Smooth muscle cell (in vitro differentiated cells): Measurements from ENCODE around the gene TBC1D24. TPM values are rescaled to one million over a fixed set of nuclear protein-coding genes. Genes with fewer than 3 reads are reported as not detected.
"Not testable (repeated sequence)": the region's sequence is repeated elsewhere in the genome, so short reads cannot be mapped to it uniquely, and the experiment has no call there.

Experiments used
- DNase-seq: peaks from one replicate; lab custom pipeline; 2025; ENCODE audit not compliant: unreplicated experiment; lab: John Stamatoyannopoulos, UW
- H2AFZ ChIP-seq: fragments of 200-600 bp; sonication (generic); 2 replicates; pipeline ENCODE4 v1.6.0; 2016; ENCODE audit warnings: antibody characterized with exemption, low read depth, mild to moderate bottlenecking
- H3F3A ChIP-seq: fragments of 200-600 bp; sonication (generic); 2 replicates; pipeline ENCODE4 v1.6.0; 2017; ENCODE audit warnings: antibody characterized with exemption, low read depth
- H3K27ac ChIP-seq: fragments of 200-600 bp; sonication (generic); 2 replicates; pipeline ENCODE4 v1.5.1; 2016; ENCODE audit warnings: low read depth, mild to moderate bottlenecking
- H3K27me3 ChIP-seq: fragments of 200-600 bp; sonication (generic); 2 replicates; pipeline ENCODE4 v1.6.1; 2016; ENCODE audit warnings: low read depth, mild to moderate bottlenecking
- H3K36me3 ChIP-seq: fragments of 200-600 bp; sonication (generic); 2 replicates; pipeline ENCODE4 v1.5.1; 2016; ENCODE audit warnings: low read depth
- H3K4me1 ChIP-seq: fragments of 200-600 bp; sonication (generic); 2 replicates; pipeline ENCODE4 v1.5.1; 2016; ENCODE audit warnings: low read depth
- H3K4me2 ChIP-seq: fragments of 200-600 bp; sonication (generic); 2 replicates; pipeline ENCODE4 v1.6.0; 2016; ENCODE audit warnings: mild to moderate bottlenecking
- H3K4me3 ChIP-seq: fragments of 200-600 bp; sonication (generic); 2 replicates; pipeline ENCODE4 v1.5.1; 2016; ENCODE audit warnings: mild to moderate bottlenecking
- H3K79me2 ChIP-seq: fragments of 200-600 bp; sonication (generic); 2 replicates; pipeline ENCODE4 v1.6.0; 2016; ENCODE audit warnings: low read depth, mild to moderate bottlenecking
- H3K9ac ChIP-seq: fragments of 200-600 bp; sonication (generic); 2 replicates; pipeline ENCODE4 v1.6.0; 2016; ENCODE audit warnings: low read depth
- H3K9me3 ChIP-seq: fragments of 200-600 bp; sonication (generic); replicated peaks from 2 replicates; pipeline ENCODE4 v1.5.1; 2016; ENCODE audit warnings: low read depth
- H4K20me1 ChIP-seq: fragments of 200-600 bp; sonication (generic); 2 replicates; pipeline ENCODE4 v1.6.0; 2016; ENCODE audit warnings: low read depth
- CTCF ChIP-seq: fragments of 200-600 bp; sonication (generic); IDR thresholded peaks from 2 replicates; pipeline ENCODE4 v1.5.1; 2017; ENCODE audit warnings: borderline replicate concordance, mild to moderate bottlenecking, antibody characterized with exemption; ENCODE audit not compliant: insufficient read depth, poor library complexity, severe bottlenecking
- WGBS: methylation state at CpG from one replicate; pipeline ENCODE4 v1.1.7; 2016; ENCODE audit warnings: low lambda C conversion rate; 5-methylcytosine and 5-hydroxymethylcytosine counted together
- polyA plus RNA-seq: library from polyadenylated mRNA; unstranded; fragments of >200 nt; fragmentation: Nextera tagmentation; extraction: Ambion mirVana; gene quantifications from 2 replicates; pipeline ENCODE4 v1.2.1, GENCODE V29; 2016
- total RNA-seq: library from RNA; depleted of rRNA; stranded (reverse); fragments of >200 nt; gene quantifications from 2 replicates; pipeline ENCODE4 v1.2.3, GENCODE V29; 2014

TBC1D24 gene
- total and polyA plus RNA-seq, 2 experiments from 2014 or later, result 5.5 to 9.2 TPM

GRCh38 chr16:2532494-2533141 is 57.7 kb downstream of the TBC1D24 start:
- H4K20me1 ChIP-seq, result no peaks in the 10 kb centered on the region
- peak overlapping the region; percentile 65 for H3K4me3 ChIP-seq
- peaks cover 15% of the 10 kb centered on the region for H3F3A ChIP-seq
- peak overlapping the region; percentile 93 for H3K4me2 ChIP-seq
- H3K9ac ChIP-seq, result peak overlapping the region; percentile 61
- H3K27me3 ChIP-seq, result no peaks in the 10 kb centered on the region
- no peak for TF ChIP-seq CTCF
- DNase-seq, result no peak
- WGBS, result 4% methylated on average over 37 of the region's 37 CpGs
- no peaks in the 10 kb centered on the region for H3K36me3 ChIP-seq
- no peaks in the 10 kb centered on the region for H3K79me2 ChIP-seq
- H2AFZ ChIP-seq, result no peak overlapping the region
- peak overlapping the region; percentile 61 for H3K27ac ChIP-seq
- peaks cover 6% of the 10 kb centered on the region for H3K4me1 ChIP-seq
- no peaks in the 10 kb centered on the region for H3K9me3 ChIP-seq

- H3K9ac ChIP-seq, H3K79me2 ChIP-seq, H3K27me3 ChIP-seq, H3K9me3 ChIP-seq, H3K4me1 ChIP-seq, H3K36me3 ChIP-seq, DNase-seq, H4K20me1 ChIP-seq, H2AFZ ChIP-seq: not testable (repeated sequence)
- H3K4me3 ChIP-seq, result peak overlapping the region; percentile 65
- peaks cover 15% of the 10 kb centered on the region for H3F3A ChIP-seq
- peak overlapping the region; percentile 93 for H3K4me2 ChIP-seq
- 61% methylated on average over 15 of the region's 16 CpGs for WGBS
- H3K27ac ChIP-seq, result peak overlapping the region; percentile 61
Observed at GRCh38 chr16:2533142-2533755, 58.3 kb downstream of the TBC1D24 start.

- Histone ChIP-seq H3K4me3 (no peak overlapping the region), H3K79me2 (peaks cover 5% of the 10 kb centered on the region), H3K4me1 (peaks cover 6% of the 10 kb centered on the region), H2AFZ (no peak overlapping the region), H3K9ac (no peak overlapping the region), H3F3A (peaks cover 15% of the 10 kb centered on the region), H3K36me3 (no peaks in the 10 kb centered on the region), H4K20me1 (peaks cover 5% of the 10 kb centered on the region), H3K4me2 (no peak overlapping the region), H3K27ac (no peak overlapping the region), H3K27me3 (no peaks in the 10 kb centered on the region), H3K9me3 (no peaks in the 10 kb centered on the region)
- no peak for DNase-seq
- no peak for TF ChIP-seq CTCF
- 95% methylated on average over 11 of the region's 11 CpGs for WGBS
Observed at GRCh38 chr16:2533912-2534311, 59.0 kb downstream of the TBC1D24 start.

- H3K4me2 ChIP-seq, H3K9ac ChIP-seq, H3K79me2 ChIP-seq, H3K27ac ChIP-seq, H3K36me3 ChIP-seq, H4K20me1 ChIP-seq, H2AFZ ChIP-seq, H3K4me1 ChIP-seq, H3K27me3 ChIP-seq, H3K9me3 ChIP-seq, H3K4me3 ChIP-seq, DNase-seq: not testable (repeated sequence)
- 94% methylated on average over 5 of the region's 5 CpGs for whole genome bisulfite sequencing
- peaks cover 15% of the 10 kb centered on the region for H3F3A ChIP-seq
Observed at GRCh38 chr16:2534335-2534734, 59.4 kb downstream of the TBC1D24 start.
